Measurements from ENCODE around the gene ACOT12.
A peak's percentile ranks its signal among the peaks of the same experiment; 100 is the strongest.
"Not testable (repeated sequence)": the region's sequence is repeated elsewhere in the genome, so short reads cannot be mapped to it uniquely, and the experiment has no call there.

ACOT12 gene

GRCh38 chr5:81393783-81394718 is at the start of gene ACOT12:
TSS of gene ACOT12 (minus strand) at chr5:81394134. CDS start at chr5:81394114, 20 bp downstream.
- DNase-seq, result peak; percentile 11

- DNase-seq, result no peak
Measured at GRCh38 chr5:81435023-81435422, 41.1 kb upstream of the ACOT12 start.

- no peak for DNase-seq
Measured at GRCh38 chr5:81429985-81430384, 36.1 kb upstream of the ACOT12 start.

GRCh38 chr5:81429363-81429762 is 35.4 kb upstream of the ACOT12 start:
- no peak for DNase-seq

- DNase-seq, result no peak
Measured at GRCh38 chr5:81428861-81429260, 34.9 kb upstream of the ACOT12 start.

- DNase-seq, result no peak
Measured at GRCh38 chr5:81428446-81428845, 34.5 kb upstream of the ACOT12 start.

GRCh38 chr5:81427566-81427965 is 33.6 kb upstream of the ACOT12 start:
- no peak for DNase-seq

- DNase-seq, result no peak
Measured at GRCh38 chr5:81426359-81427030, 32.6 kb upstream of the ACOT12 start.

- peak; percentile 53 for DNase-seq
Measured at GRCh38 chr5:81425569-81425968, 31.6 kb upstream of the ACOT12 start.

GRCh38 chr5:81424728-81425127 is 30.8 kb upstream of the ACOT12 start:
- no peak for DNase-seq

- DNase-seq, result no peak
Measured at GRCh38 chr5:81422671-81423070, 28.7 kb upstream of the ACOT12 start.

- DNase-seq, result no peak
Measured at GRCh38 chr5:81420039-81420667, 26.2 kb upstream of the ACOT12 start.

GRCh38 chr5:81418606-81419005 is 24.7 kb upstream of the ACOT12 start:
- no peak for DNase-seq

GRCh38 chr5:81417052-81417451 is 23.1 kb upstream of the ACOT12 start:
- DNase-seq, result no peak

- no peak for DNase-seq
Measured at GRCh38 chr5:81409896-81410295, 16.0 kb upstream of the ACOT12 start.

- DNase-seq, result no peak
Measured at GRCh38 chr5:81409361-81409760, 15.4 kb upstream of the ACOT12 start.

GRCh38 chr5:81408496-81408895 is 14.6 kb upstream of the ACOT12 start:
- no peak for DNase-seq

GRCh38 chr5:81407811-81408210 is 13.9 kb upstream of the ACOT12 start:
- DNase-seq, result not testable (repeated sequence)

- DNase-seq, result no peak
Measured at GRCh38 chr5:81405126-81405891, 11.4 kb upstream of the ACOT12 start.

GRCh38 chr5:81402192-81402930 is 8.4 kb upstream of the ACOT12 start:
- DNase-seq, result no peak

- no peak for DNase-seq
Measured at GRCh38 chr5:81401266-81401665, 7.3 kb upstream of the ACOT12 start.

GRCh38 chr5:81400375-81400774 is 6.4 kb upstream of the ACOT12 start:
- DNase-seq, result no peak
